Keratinocyte (primary cell): Measurements from ENCODE around the gene DNAH17.

Source experiments
- EZH2 ChIP-seq: IDR thresholded peaks from one replicate; pipeline ENCODE4 v1.6.1; 2012; ENCODE audit warnings: inconsistent platforms, mild to moderate bottlenecking, low read length, moderate library complexity
- TF ChIP-seq, protein P1 (sequence below), 3 experiments: IDR thresholded peaks in 1 of 3; conservative IDR thresholded peaks in 1 of 3; optimal IDR thresholded peaks in 1 of 3; 2 replicates in 2 of 3; 3 replicates in 1 of 3; pipeline versions ENCODE3 to v1.5.1; 2011; ENCODE audit warnings: low read length in 3 of 3, mild to moderate bottlenecking in 3 of 3, moderate library complexity in 2 of 3, control low read depth in 1 of 3, inconsistent platforms in 1 of 3; ENCODE audit not compliant: insufficient read depth in 2 of 3; ENCODE audit errors: extremely low read depth in 1 of 3

DNA sequence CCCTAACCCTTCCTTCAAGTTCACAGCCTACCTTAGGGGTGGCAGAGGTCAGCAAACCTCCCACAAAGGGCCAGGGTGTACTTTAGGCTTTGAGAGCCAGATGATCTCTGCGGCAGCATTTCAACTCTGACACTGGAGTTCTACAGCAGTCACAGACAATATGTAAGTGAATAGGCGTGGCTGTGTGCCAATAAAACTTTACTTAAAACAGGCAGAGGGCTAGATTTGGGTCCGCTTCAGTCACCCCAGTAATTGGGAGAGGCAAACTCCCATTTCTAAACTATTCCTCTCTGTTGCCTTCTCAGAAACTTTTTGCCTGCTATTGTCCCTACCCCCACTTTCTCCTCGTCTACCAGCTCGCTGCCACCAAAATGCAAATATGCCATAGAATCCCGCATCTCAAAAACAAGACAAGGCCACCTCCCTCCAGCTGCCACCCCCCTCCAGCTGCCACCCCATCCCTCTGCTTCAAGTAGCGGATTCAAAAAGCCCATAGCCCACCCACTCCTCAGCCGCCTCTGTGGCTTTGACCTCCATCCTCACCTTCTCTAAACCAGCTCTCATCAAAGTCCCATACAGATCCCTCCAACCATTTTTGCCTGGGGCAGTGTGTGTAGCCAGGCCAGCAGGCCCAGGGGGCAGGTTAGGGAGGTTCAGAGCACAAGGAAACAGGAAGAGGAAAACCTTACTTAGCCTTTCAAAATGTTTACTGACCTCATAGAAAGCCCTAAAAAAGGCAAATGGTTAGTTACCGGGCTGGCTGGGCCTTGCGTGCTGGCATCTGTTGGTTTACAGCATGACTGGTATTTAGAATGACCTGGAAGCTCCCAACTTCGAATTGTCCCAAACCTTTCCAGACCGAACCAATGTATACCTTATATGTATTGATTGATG lies 19.9 kb upstream of the DNAH17 start:
- TF ChIP-seq, protein P1, sequence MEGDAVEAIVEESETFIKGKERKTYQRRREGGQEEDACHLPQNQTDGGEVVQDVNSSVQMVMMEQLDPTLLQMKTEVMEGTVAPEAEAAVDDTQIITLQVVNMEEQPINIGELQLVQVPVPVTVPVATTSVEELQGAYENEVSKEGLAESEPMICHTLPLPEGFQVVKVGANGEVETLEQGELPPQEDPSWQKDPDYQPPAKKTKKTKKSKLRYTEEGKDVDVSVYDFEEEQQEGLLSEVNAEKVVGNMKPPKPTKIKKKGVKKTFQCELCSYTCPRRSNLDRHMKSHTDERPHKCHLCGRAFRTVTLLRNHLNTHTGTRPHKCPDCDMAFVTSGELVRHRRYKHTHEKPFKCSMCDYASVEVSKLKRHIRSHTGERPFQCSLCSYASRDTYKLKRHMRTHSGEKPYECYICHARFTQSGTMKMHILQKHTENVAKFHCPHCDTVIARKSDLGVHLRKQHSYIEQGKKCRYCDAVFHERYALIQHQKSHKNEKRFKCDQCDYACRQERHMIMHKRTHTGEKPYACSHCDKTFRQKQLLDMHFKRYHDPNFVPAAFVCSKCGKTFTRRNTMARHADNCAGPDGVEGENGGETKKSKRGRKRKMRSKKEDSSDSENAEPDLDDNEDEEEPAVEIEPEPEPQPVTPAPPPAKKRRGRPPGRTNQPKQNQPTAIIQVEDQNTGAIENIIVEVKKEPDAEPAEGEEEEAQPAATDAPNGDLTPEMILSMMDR (optimal IDR thresholded peaks at IDR 0.05 in 1 of 3, IDR thresholded peaks at IDR 0.05 in 1 of 3, conservative IDR thresholded peaks at IDR 0.05 in 1 of 3; ENCODE audit: extremely low read depth in 1 of 3, insufficient read depth in 2 of 3, low read length in 3 of 3), result no peak
- TF ChIP-seq EZH2, result no peak
